SH-SY5Y (cell line): ENCODE measurements around the gene AOAH.

ENCODE experiments used
- GATA2 ChIP-seq: IDR thresholded peaks from 2 replicates; pipeline ENCODE4 v1.6.1; 2011; ENCODE audit warnings: mild to moderate bottlenecking, low read depth, low read length
- GATA3 ChIP-seq: IDR thresholded peaks from 2 replicates; pipeline ENCODE4 v1.6.1; 2011; ENCODE audit warnings: low read depth, mild to moderate bottlenecking, low read length, moderate library complexity

DNA sequence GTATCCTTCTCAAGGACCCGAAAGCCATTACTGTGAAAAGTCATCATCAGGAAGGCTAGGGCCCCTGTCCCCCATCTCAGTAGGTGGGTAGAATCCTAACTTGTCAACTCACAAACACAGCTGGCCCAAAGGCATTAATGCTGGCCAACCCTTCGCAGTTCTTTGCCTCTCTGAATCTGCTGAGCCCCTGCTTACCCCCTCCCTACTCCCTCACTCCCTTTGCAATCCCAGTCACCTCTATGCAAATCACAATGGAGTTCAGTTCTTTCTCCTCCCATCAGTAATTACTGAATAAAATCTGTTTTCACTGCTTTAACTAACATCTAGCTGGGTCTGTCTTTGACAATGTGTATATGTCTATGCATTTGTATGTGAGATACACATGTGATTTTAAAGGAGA, 38.1 kb upstream of the AOAH start:
- no peak for TF ChIP-seq GATA3
- TF ChIP-seq GATA2, result no peak
